Measurements from ENCODE around the gene SKIL.
A peak's percentile ranks its signal among the peaks of the same experiment; 100 is the strongest.

Gene SKIL

GRCh38 chr3:170387950-170388349 lies 30.4 kb downstream of the SKIL start:
- Histone ChIP-seq H3K9me3 (ENCODE audit: control insufficient read depth, low read length) (no peaks in the 10 kb centered on the region), H3K79me2 (peaks cover 5% of the 10 kb centered on the region), H3K4me2 (ENCODE audit: low read length) (no peak overlapping the region), H3K4me1 (no peaks in the 10 kb centered on the region), H2AFZ (no peak overlapping the region), H3K9ac (no peak overlapping the region), H3K27ac (no peak overlapping the region), H3K27me3 (ENCODE audit: control insufficient read depth, insufficient read depth, low read length) (no peaks in the 10 kb centered on the region), H3K36me3 (ENCODE audit: control insufficient read depth, insufficient read depth, low read length) (peaks cover 2% of the 10 kb centered on the region), H3K4me3 (ENCODE audit: low read depth, low read length) (no peak overlapping the region)
- TF ChIP-seq, protein P1, sequence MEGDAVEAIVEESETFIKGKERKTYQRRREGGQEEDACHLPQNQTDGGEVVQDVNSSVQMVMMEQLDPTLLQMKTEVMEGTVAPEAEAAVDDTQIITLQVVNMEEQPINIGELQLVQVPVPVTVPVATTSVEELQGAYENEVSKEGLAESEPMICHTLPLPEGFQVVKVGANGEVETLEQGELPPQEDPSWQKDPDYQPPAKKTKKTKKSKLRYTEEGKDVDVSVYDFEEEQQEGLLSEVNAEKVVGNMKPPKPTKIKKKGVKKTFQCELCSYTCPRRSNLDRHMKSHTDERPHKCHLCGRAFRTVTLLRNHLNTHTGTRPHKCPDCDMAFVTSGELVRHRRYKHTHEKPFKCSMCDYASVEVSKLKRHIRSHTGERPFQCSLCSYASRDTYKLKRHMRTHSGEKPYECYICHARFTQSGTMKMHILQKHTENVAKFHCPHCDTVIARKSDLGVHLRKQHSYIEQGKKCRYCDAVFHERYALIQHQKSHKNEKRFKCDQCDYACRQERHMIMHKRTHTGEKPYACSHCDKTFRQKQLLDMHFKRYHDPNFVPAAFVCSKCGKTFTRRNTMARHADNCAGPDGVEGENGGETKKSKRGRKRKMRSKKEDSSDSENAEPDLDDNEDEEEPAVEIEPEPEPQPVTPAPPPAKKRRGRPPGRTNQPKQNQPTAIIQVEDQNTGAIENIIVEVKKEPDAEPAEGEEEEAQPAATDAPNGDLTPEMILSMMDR (IDR thresholded peaks at IDR 0.05), result no peak

- H3K27ac ChIP-seq, result no peak overlapping the region
Measured at GRCh38 chr3:170391108-170391507, 33.6 kb downstream of the SKIL start.

DNA sequence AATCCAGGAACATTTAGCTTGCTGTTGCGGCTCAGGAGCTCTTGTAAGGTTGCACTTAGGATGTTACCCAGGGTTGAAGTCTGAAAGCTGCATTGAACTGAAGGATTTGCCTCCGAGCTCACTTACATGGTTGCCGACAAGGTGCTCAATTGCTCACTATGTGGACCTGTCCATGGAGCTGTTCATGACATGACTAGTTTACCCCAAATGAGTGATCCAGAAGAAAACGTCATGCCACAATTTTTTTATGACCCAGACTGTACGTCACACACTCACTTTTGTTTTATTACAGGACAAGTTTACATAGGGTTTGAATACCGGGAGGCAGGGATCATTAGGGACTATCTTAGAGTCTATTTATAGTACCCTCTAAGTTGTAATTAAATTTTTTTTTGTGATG lies 40.2 kb downstream of the SKIL start:
- Histone ChIP-seq H2AFZ (no peak overlapping the region), H3K4me3 (ENCODE audit: low read depth, low read length) (no peak overlapping the region), H3K36me3 (ENCODE audit: control insufficient read depth, insufficient read depth, low read length) (no peaks in the 10 kb centered on the region), H3K27ac (no peak overlapping the region), H3K4me1 (no peaks in the 10 kb centered on the region), H3K4me2 (ENCODE audit: low read length) (no peak overlapping the region), H3K9me3 (ENCODE audit: control insufficient read depth, low read length) (no peaks in the 10 kb centered on the region), H3K9ac (no peak overlapping the region), H3K79me2 (no peaks in the 10 kb centered on the region), H3K27me3 (ENCODE audit: control insufficient read depth, insufficient read depth, low read length) (no peaks in the 10 kb centered on the region)
- TF ChIP-seq, protein P1 (IDR thresholded peaks at IDR 0.05), result no peak

More at GRCh38 chr3:170391108-170391507, 33.6 kb downstream of the SKIL start:
- Histone ChIP-seq H3K4me3 (ENCODE audit: low read depth, low read length) (no peak overlapping the region), H3K4me1 (no peaks in the 10 kb centered on the region), H3K4me2 (ENCODE audit: low read length) (no peak overlapping the region), H3K79me2 (no peaks in the 10 kb centered on the region), H3K36me3 (ENCODE audit: control insufficient read depth, insufficient read depth, low read length) (no peaks in the 10 kb centered on the region), H3K9me3 (ENCODE audit: control insufficient read depth, low read length) (no peaks in the 10 kb centered on the region), H3K27me3 (ENCODE audit: control insufficient read depth, insufficient read depth, low read length) (no peaks in the 10 kb centered on the region), H2AFZ (no peak overlapping the region), H3K9ac (no peak overlapping the region)
- TF ChIP-seq, protein P1 (IDR thresholded peaks at IDR 0.05), result no peak

- Histone ChIP-seq H3K79me2 (no peaks in the 10 kb centered on the region), H3K36me3 (ENCODE audit: control insufficient read depth, insufficient read depth, low read length) (no peaks in the 10 kb centered on the region), H3K9me3 (ENCODE audit: control insufficient read depth, low read length) (no peaks in the 10 kb centered on the region), H3K4me3 (ENCODE audit: low read depth, low read length) (no peak overlapping the region), H3K27ac (no peak overlapping the region), H3K4me1 (no peaks in the 10 kb centered on the region), H3K4me2 (ENCODE audit: low read length) (no peak overlapping the region), H2AFZ (no peak overlapping the region), H3K27me3 (ENCODE audit: control insufficient read depth, insufficient read depth, low read length) (no peaks in the 10 kb centered on the region), H3K9ac (no peak overlapping the region)
- TF ChIP-seq, protein P1 (IDR thresholded peaks at IDR 0.05), result no peak
Measured at GRCh38 chr3:170405101-170405500, 47.6 kb downstream of the SKIL start.

DNA sequence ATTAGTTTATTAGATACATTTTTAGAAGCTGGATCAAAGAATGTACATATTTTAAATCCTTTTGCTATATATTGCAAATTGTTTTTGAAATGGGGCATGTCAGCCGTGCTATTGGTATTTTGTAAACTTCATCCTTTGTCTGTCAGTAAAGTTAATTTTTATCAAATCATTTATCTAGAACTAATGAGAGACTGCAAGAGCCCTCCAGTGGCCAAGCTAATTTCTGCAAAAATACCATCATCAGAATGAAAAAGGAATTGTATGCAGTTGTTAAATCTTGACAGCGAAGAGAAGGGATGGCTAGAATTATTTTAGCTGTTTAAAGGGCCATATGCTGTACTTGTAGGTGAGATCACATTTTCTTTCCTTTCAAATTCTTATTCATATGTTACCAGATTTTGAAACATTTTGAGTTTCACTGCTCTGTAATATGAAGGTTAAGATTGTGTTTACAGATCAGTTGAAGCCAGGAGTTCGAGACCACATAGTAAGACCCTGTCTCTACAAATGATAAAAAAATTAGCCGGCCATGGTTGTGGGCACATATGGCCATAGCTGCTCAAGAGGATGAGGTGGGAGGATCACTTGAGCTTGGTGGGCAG lies 53.0 kb downstream of the SKIL start:
- Histone ChIP-seq H3K9ac (no peak overlapping the region), H3K4me3 (ENCODE audit: low read depth, low read length) (no peak overlapping the region), H3K79me2 (no peaks in the 10 kb centered on the region), H3K27ac (no peak overlapping the region), H3K9me3 (ENCODE audit: control insufficient read depth, low read length) (no peaks in the 10 kb centered on the region), H3K4me1 (no peaks in the 10 kb centered on the region), H3K27me3 (ENCODE audit: control insufficient read depth, insufficient read depth, low read length) (no peaks in the 10 kb centered on the region), H2AFZ (no peak overlapping the region), H3K36me3 (ENCODE audit: control insufficient read depth, insufficient read depth, low read length) (no peaks in the 10 kb centered on the region), H3K4me2 (ENCODE audit: low read length) (no peak overlapping the region)
- TF ChIP-seq, protein P1 (IDR thresholded peaks at IDR 0.05), result peak; percentile 29

All from parathyroid adenoma (tissue), 2 donors.